H1 (cell line): ENCODE results near the gene GNS. TPM values are rescaled to one million over a fixed set of nuclear protein-coding genes. Genes with fewer than 3 reads are reported as not detected.

ENCODE experiments used
- CTCF ChIA-PET: fragments of 300-600 bp; sonication (Branson Sonifier 250); formaldehyde crosslinking; loops from one replicate; lab custom pipeline; 2021; ENCODE audit not compliant: partially characterized antibody; lab: Charles Lee
- POLR2A ChIA-PET: fragments of 300-600 bp; sonication (Branson Sonifier 250); formaldehyde crosslinking; loops from one replicate; lab custom pipeline; 2021; ENCODE audit warnings: inconsistent platforms; ENCODE audit not compliant: partially characterized antibody; lab: Charles Lee
- DNase-seq, 2 experiments: peaks; one replicate each; pipeline versions ENCODE4 v3.0.0 to v3.0.0-alpha.2; 2010 to 2022; ENCODE audit warnings: low spot score in 2 of 2, low read depth in 1 of 2, mixed read lengths in 1 of 2
- FAIRE-seq: peaks from 2 replicates; lab custom pipeline; 2011; peaks lifted over from hg19 to GRCh38; lab: Jason Lieb, UNC
- H2AFZ ChIP-seq: 2 replicates; pipeline ENCODE4 v1.8.1; 2012; ENCODE audit warnings: low read length, inconsistent platforms
- H2AK5ac ChIP-seq: 2 replicates; pipeline ENCODE4 v1.6.1; 2013; ENCODE audit warnings: low read depth, low read length
- H2BK120ac ChIP-seq: replicated peaks from 2 replicates; pipeline ENCODE3; 2013; ENCODE audit warnings: low read depth, low read length, inconsistent platforms
- H2BK12ac ChIP-seq: 2 replicates; pipeline ENCODE4 v1.6.1; 2013; ENCODE audit warnings: low read depth, low read length
- H2BK15ac ChIP-seq: 2 replicates; pipeline ENCODE4 v1.6.1; 2013; ENCODE audit warnings: low read length
- H2BK20ac ChIP-seq: 2 replicates; pipeline ENCODE4 v1.6.1; 2013; ENCODE audit warnings: low read length
- H2BK5ac ChIP-seq: 2 replicates; pipeline ENCODE4 v1.6.1; 2013; ENCODE audit warnings: low read depth, low read length
- H3K14ac ChIP-seq: 2 replicates; pipeline ENCODE4 v1.6.1; 2013; ENCODE audit warnings: inconsistent platforms; ENCODE audit not compliant: insufficient read length
- H3K18ac ChIP-seq: 2 replicates; pipeline ENCODE4 v1.6.1; 2013; ENCODE audit warnings: low read length; ENCODE audit errors: extremely low read depth
- H3K23ac ChIP-seq: 2 replicates; pipeline ENCODE4 v1.6.1; 2013; ENCODE audit warnings: inconsistent platforms; ENCODE audit not compliant: insufficient read length
- H3K23me2 ChIP-seq: 2 replicates; pipeline ENCODE4 v1.6.1; 2013; ENCODE audit warnings: low read depth, low read length
- H3K27ac ChIP-seq: 2 replicates; pipeline ENCODE4 v1.6.1; 2011; ENCODE audit warnings: low read depth, low read length, inconsistent platforms
- H3K27me3 ChIP-seq, 4 experiments: replicated peaks in 1 of 4; 1 replicate in 1 of 4; 2 replicates in 3 of 4; pipeline versions ENCODE4 v1.6.1 to v1.8.1; 2011 to 2013; ENCODE audit warnings: low read length in 3 of 4, mild to moderate bottlenecking in 3 of 4, inconsistent platforms in 2 of 4, mixed read lengths in 2 of 4, moderate library complexity in 1 of 4; ENCODE audit not compliant: control insufficient read depth in 3 of 4, insufficient read depth in 3 of 4; ENCODE audit errors: extremely low read depth in 1 of 4
- H3K36me3 ChIP-seq, 4 experiments: 2 replicates each; pipeline versions ENCODE4 v1.6.1 to v1.8.1; 2011 to 2013; ENCODE audit warnings: mild to moderate bottlenecking in 4 of 4, low read length in 3 of 4, moderate library complexity in 2 of 4, control low read depth in 1 of 4, inconsistent platforms in 1 of 4; ENCODE audit not compliant: insufficient read depth in 4 of 4, control insufficient read depth in 2 of 4
- H3K4ac ChIP-seq: replicated peaks from 2 replicates; pipeline ENCODE3; 2013; ENCODE audit warnings: low read length, low read depth, mixed read lengths, inconsistent platforms; ENCODE audit not compliant: insufficient read length
- H3K4me1 ChIP-seq, 4 experiments: replicated peaks in 1 of 4; 1 replicate in 1 of 4; 2 replicates in 3 of 4; pipeline versions ENCODE4 v1.6.1 to v1.8.1; 2011 to 2013; ENCODE audit warnings: low read length in 3 of 4, inconsistent platforms in 2 of 4, mixed read lengths in 1 of 4; ENCODE audit not compliant: insufficient read depth in 4 of 4, control insufficient read depth in 3 of 4
- H3K4me2 ChIP-seq, 2 experiments: 2 replicates each; pipeline versions ENCODE4 v1.6.1 to v1.8.1; 2011 to 2013; ENCODE audit warnings: low read depth in 2 of 2, low read length in 2 of 2, control low read depth in 1 of 2, inconsistent platforms in 1 of 2, mild to moderate bottlenecking in 1 of 2; ENCODE audit not compliant: insufficient read depth in 1 of 2
- H3K4me3 ChIP-seq, 4 experiments: fragments of 200-600, 300-600 bp in 1 of 4; sonication (generic), shearing (Covaris generic), sonication (Bioruptor Twin) in 1 of 4; 2 replicates each; pipeline versions ENCODE4 v1.5.1 to v1.8.1; 2011 to 2016; ENCODE audit warnings: low read length in 4 of 4, low read depth in 3 of 4, control low read depth in 2 of 4, inconsistent platforms in 2 of 4, mild to moderate bottlenecking in 2 of 4, mixed read lengths in 1 of 4, moderate library complexity in 1 of 4; ENCODE audit not compliant: insufficient read depth in 2 of 4; ENCODE audit errors: extremely low read depth in 1 of 4
- H3K56ac ChIP-seq: replicated peaks from 2 replicates; pipeline ENCODE3; 2013; ENCODE audit warnings: low read depth, mild to moderate bottlenecking, mixed read lengths, low read length, inconsistent platforms; ENCODE audit not compliant: insufficient read length
- H3K79me1 ChIP-seq: 2 replicates; pipeline ENCODE4 v1.6.1; 2013; ENCODE audit warnings: low read depth, low read length, control low read depth
- H3K79me2 ChIP-seq, 2 experiments: 2 replicates each; pipeline versions ENCODE4 v1.6.1 to v1.8.1; 2012 to 2013; ENCODE audit warnings: low read length in 2 of 2, mild to moderate bottlenecking in 2 of 2, inconsistent platforms in 1 of 2; ENCODE audit not compliant: insufficient read depth in 2 of 2, control insufficient read depth in 1 of 2
- H3K9ac ChIP-seq, 4 experiments: replicated peaks in 1 of 4; 1 replicate in 1 of 4; 2 replicates in 3 of 4; pipeline versions ENCODE4 v1.6.1 to v1.8.1; 2011 to 2013; ENCODE audit warnings: low read depth in 3 of 4, low read length in 3 of 4, control low read depth in 2 of 4, mild to moderate bottlenecking in 2 of 4, moderate library complexity in 2 of 4, inconsistent platforms in 1 of 4; ENCODE audit errors: extremely low read depth in 1 of 4
- H3K9me3 ChIP-seq, 2 experiments: 2 replicates each; pipeline versions ENCODE4 v1.6.1 to v1.8.1; 2012 to 2013; ENCODE audit warnings: mild to moderate bottlenecking in 2 of 2, moderate library complexity in 2 of 2, control low read depth in 1 of 2, inconsistent platforms in 1 of 2, low read depth in 1 of 2, low read length in 1 of 2, mixed read lengths in 1 of 2; ENCODE audit not compliant: insufficient read depth in 2 of 2
- H4K20me1 ChIP-seq, 2 experiments: replicated peaks in 1 of 2; 2 replicates each; pipeline versions ENCODE3 to v1.8.1; 2011 to 2013; ENCODE audit warnings: inconsistent platforms in 2 of 2, low read length in 2 of 2, mild to moderate bottlenecking in 1 of 2; ENCODE audit not compliant: insufficient read depth in 2 of 2, control insufficient read depth in 1 of 2
- H4K5ac ChIP-seq: 2 replicates; pipeline ENCODE4 v1.6.1; 2013; ENCODE audit warnings: low read length, low read depth, mixed read lengths, inconsistent platforms; ENCODE audit not compliant: insufficient read length
- H4K8ac ChIP-seq: 2 replicates; pipeline ENCODE4 v1.8.0; 2013; ENCODE audit warnings: mild to moderate bottlenecking, moderate library complexity, low read length, inconsistent platforms; ENCODE audit not compliant: insufficient read depth; ENCODE audit errors: extremely low read depth
- H4K91ac ChIP-seq: replicated peaks from 2 replicates; pipeline ENCODE3; 2013; ENCODE audit warnings: low read length, mixed read lengths, inconsistent platforms; ENCODE audit not compliant: insufficient read length
- BACH1 ChIP-seq: IDR thresholded peaks from 2 replicates; pipeline ENCODE4 v1.6.1; 2012; ENCODE audit warnings: low read length, improper control_type of control experiment
- BRCA1 ChIP-seq: IDR thresholded peaks from 2 replicates; pipeline ENCODE4 v1.6.1; 2012; ENCODE audit warnings: low read depth, low read length, improper control_type of control experiment
- EZH2 ChIP-seq: fragments of 200-600 bp; sonication (generic); IDR thresholded peaks from 2 replicates; pipeline ENCODE4 v1.7.1; 2012; ENCODE audit warnings: low read depth, mild to moderate bottlenecking, moderate library complexity, low read length, inconsistent platforms; ENCODE audit not compliant: severe bottlenecking
- JUN ChIP-seq: IDR thresholded peaks from 2 replicates; pipeline ENCODE4 v1.6.1; 2011; ENCODE audit warnings: low read depth, mild to moderate bottlenecking, improper control_type of control experiment, low read length
- POU5F1 ChIP-seq: IDR thresholded peaks from 2 replicates; pipeline ENCODE4 v1.6.1; 2011; ENCODE audit warnings: low read depth, mild to moderate bottlenecking, low read length, moderate library complexity
- RAD21 ChIP-seq, 2 experiments: IDR thresholded peaks in 1 of 2; conservative IDR thresholded peaks in 1 of 2; 2 replicates each; pipeline ENCODE4 v1.6.1; 2011; ENCODE audit warnings: low read depth in 2 of 2, low read length in 2 of 2, improper control_type of control experiment in 1 of 2, inconsistent platforms in 1 of 2, mild to moderate bottlenecking in 1 of 2, moderate library complexity in 1 of 2
- RFX5 ChIP-seq: IDR thresholded peaks from 2 replicates; pipeline ENCODE4 v1.6.1; 2011; ENCODE audit warnings: low read depth, low read length, improper control_type of control experiment, borderline replicate concordance
- SAP30 ChIP-seq: fragments of 300-600 bp; sonication (generic); IDR thresholded peaks from 2 replicates; pipeline ENCODE4 v1.7.1; 2012; ENCODE audit warnings: low read length, moderate library complexity, mild to moderate bottlenecking, inconsistent platforms; ENCODE audit not compliant: insufficient read depth, insufficient replicate concordance
- SUZ12 ChIP-seq: fragments of 200-600 bp; sonication (generic); IDR thresholded peaks from 2 replicates; pipeline ENCODE4 v1.6.1; 2012; ENCODE audit warnings: mild to moderate bottlenecking, inconsistent platforms, low read length, moderate library complexity, mixed read lengths
- TAF7 ChIP-seq: optimal IDR thresholded peaks from 2 replicates; pipeline ENCODE3; 2011; ENCODE audit warnings: low read depth, mild to moderate bottlenecking, inconsistent platforms, low read length, moderate library complexity, borderline replicate concordance
- ZNF274 ChIP-seq: IDR thresholded peaks from 2 replicates; pipeline ENCODE4 v1.7.0; 2012; ENCODE audit warnings: low read length, borderline replicate concordance; ENCODE audit errors: extremely low read depth
- WGBS, 2 experiments: shearing (Covaris generic) in 1 of 2; methylation state at CpG; one replicate each; pipeline versions ENCODE4 v1.1.6 to v1.1.7; 2013 to 2015; ENCODE audit warnings: low lambda C conversion rate in 2 of 2, mixed read lengths in 2 of 2, inconsistent platforms in 1 of 2, low coverage in 1 of 2, missing lambda C conversion rate in 1 of 2; ENCODE audit not compliant: insufficient replicate concordance in 2 of 2, insufficient coverage in 1 of 2, insufficient read length in 1 of 2; ENCODE audit errors: extremely low coverage in 1 of 2, missing lambda C conversion rate in 1 of 2; 5-methylcytosine and 5-hydroxymethylcytosine counted together
- polyA plus RNA-seq, 7 experiments: library from polyadenylated mRNA; depleted of rRNA in 3 of 7; stranded (reverse) in 5 of 7; unstranded in 2 of 7; fragments of >200 nt in 5 of 7; fragments of 200-250 nt in 2 of 7; gene quantifications; 1 replicate in 5 of 7; 2 replicates in 1 of 7; 4 replicates in 1 of 7; pipeline versions ENCODE4 v1.2.1 to v1.2.3, GENCODE V29; 2011 to 2013; ENCODE audit warnings: missing spikeins in 2 of 7, mixed read lengths in 2 of 7
- total RNA-seq: library from RNA; stranded (reverse); fragmentation: NEBNext Ultra II Directional; extraction: Animal tissue kit (Norgen Biotek cat#: 25700); gene quantifications from 2 replicates; pipeline ENCODE4 v1.2.1, GENCODE V29; 2021

The GNS gene
- total and polyA plus RNA-seq, 2 of the 8 experiments (the other 6 are each of a cell fraction or from before 2014, with no cell fraction given), result 16.0 to 28.5 TPM

- H3K27ac ChIP-seq, result no peak overlapping the region
- POLR2A ChIA-PET, result interaction anchor here (0.7 to 1.2 kb wide), 2 partner anchors 18 to 44 kb away, joined by 3 to 4 read pairs; no protein-coding TSS in a partner anchor
- TF ChIP-seq EZH2, result no peak
- TF ChIP-seq RAD21 (IDR thresholded peaks at IDR 0.05 in 1 of 2, conservative IDR thresholded peaks at IDR 0.05 in 1 of 2; ENCODE audit: low read depth in 2 of 2, low read length in 2 of 2), result no peak
- no peak for TF ChIP-seq SAP30
- TF ChIP-seq POU5F1, result no peak
- TF ChIP-seq RFX5, result no peak
- TF ChIP-seq BRCA1, result no peak
- TF ChIP-seq TAF7, result no peak
- no peak for TF ChIP-seq JUN
- TF ChIP-seq ZNF274, result no peak
- TF ChIP-seq BACH1, result no peak
- no peak for TF ChIP-seq SUZ12
These were observed 75.2 kb downstream of the GNS start for GRCh38 chr12:64683816-64684543.

More at GRCh38 chr12:64683816-64684543, 75.2 kb downstream of the GNS start:
- peaks cover 0 to 18% (median 7%) of the 10 kb centered on the region in 4 experiments; a peak in 3 of 8 replicates for H3K36me3 ChIP-seq
- peaks cover 0 to 55% of the 10 kb centered on the region in 2 experiments; a peak in 3 of 4 replicates for H3K79me2 ChIP-seq
- no peak overlapping the region for H2AFZ ChIP-seq
- DNase-seq, result no peak
- no peak overlapping the region for H2BK12ac ChIP-seq
- no peak for FAIRE-seq
- no peak overlapping the region for H2AK5ac ChIP-seq
- no peak overlapping the region for H3K4me2 ChIP-seq
- no peak overlapping the region for H3K56ac ChIP-seq
- H4K91ac ChIP-seq, result no peak overlapping the region
- no peak overlapping the region for H4K5ac ChIP-seq
- CTCF ChIA-PET, result interaction anchor here (0.6 to 2.2 kb wide), 3 partner anchors 11 to 161 kb away, joined by 4 to 11 read pairs (median 6); no protein-coding TSS in a partner anchor
- H3K27me3 ChIP-seq, result no peaks in the 10 kb centered on the region
- peaks cover 2 to 10% (median 6%) of the 10 kb centered on the region in 4 experiments; a peak in 4 of 7 replicates for H3K4me1 ChIP-seq
- no peak overlapping the region for H3K4me3 ChIP-seq
- H2BK15ac ChIP-seq, result no peak overlapping the region
- H3K79me1 ChIP-seq, result peaks cover 8% of the 10 kb centered on the region; the same call in 1 of the 2 replicates
- H3K23me2 ChIP-seq, result no peaks in the 10 kb centered on the region
- peaks cover 4 to 9% of the 10 kb centered on the region in 2 experiments for H4K20me1 ChIP-seq
- no peaks in the 10 kb centered on the region for H3K9me3 ChIP-seq
- no peak overlapping the region for H3K18ac ChIP-seq
- H3K23ac ChIP-seq, result no peak overlapping the region
- WGBS, 2 experiments, result 84% methylated on average over 9 of the region's 10 CpGs; no CpG with 5 or more reads in 1 of the 2 experiments
- no peak overlapping the region for H3K9ac ChIP-seq
- no peak overlapping the region for H3K4ac ChIP-seq
- H3K14ac ChIP-seq, result no peak overlapping the region
- no peak overlapping the region for H4K8ac ChIP-seq
- H2BK20ac ChIP-seq, result no peak overlapping the region
- H2BK120ac ChIP-seq, result no peak overlapping the region
- H2BK5ac ChIP-seq, result no peak overlapping the region
